SJCRH30 (cell line): ENCODE measurements around the gene AWAT2. TPM values are rescaled to one million over a fixed set of nuclear protein-coding genes. Genes with fewer than 3 reads are reported as not detected.

ENCODE experiments used
- DNase-seq, 2 experiments: peaks; one replicate each; pipeline ENCODE4 v3.0.0-alpha.2; 2015 to 2020
- H3K27ac ChIP-seq: fragments of 250-450 bp; sonication (Bioruptor Pico); 2 replicates; pipeline ENCODE4 v1.5.1; 2020; ENCODE audit warnings: mild to moderate bottlenecking, moderate library complexity
- H3K27me3 ChIP-seq: fragments of 250-450 bp; sonication (Bioruptor Pico); 2 replicates; pipeline ENCODE4 v1.5.1; 2020; ENCODE audit warnings: mild to moderate bottlenecking, moderate library complexity
- H3K36me3 ChIP-seq: fragments of 250-450 bp; sonication (Bioruptor Pico); 2 replicates; pipeline ENCODE4 v1.5.1; 2020; ENCODE audit warnings: mild to moderate bottlenecking, moderate library complexity
- H3K4me1 ChIP-seq: fragments of 250-450 bp; sonication (Bioruptor Pico); 2 replicates; pipeline ENCODE4 v1.5.1; 2020; ENCODE audit warnings: mild to moderate bottlenecking, moderate library complexity
- H3K4me3 ChIP-seq: fragments of 250-450 bp; sonication (Bioruptor Pico); 2 replicates; pipeline ENCODE4 v1.5.1; 2020; ENCODE audit warnings: mild to moderate bottlenecking, moderate library complexity
- H3K9me3 ChIP-seq: fragments of 250-450 bp; sonication (Bioruptor Pico); replicated peaks from 2 replicates; pipeline ENCODE4 v1.5.1; 2020; ENCODE audit warnings: mild to moderate bottlenecking, moderate library complexity
- total RNA-seq: library from RNA; depleted of rRNA; stranded (reverse); fragments of >200 nt; shearing (Covaris generic); gene quantifications from 2 replicates; pipeline ENCODE4 v1.2.3, GENCODE V29; 2014; rRNA removed

AWAT2 gene
- not detected in 2 replicates for total RNA-seq

- Histone ChIP-seq H3K4me1 (no peaks in the 10 kb centered on the region), H3K9me3 (no peaks in the 10 kb centered on the region), H3K27me3 (no peaks in the 10 kb centered on the region), H3K27ac (no peak within 1 kb of the TSS), H3K36me3 (no peaks in the 10 kb centered on the region), H3K4me3 (no peak within 1 kb of the TSS)
- no peak for DNase-seq
Observed at GRCh38 chrX:70049925-70050324, at the start of gene AWAT2. TSS of gene AWAT2 (minus strand) at chrX:70049938. CDS start at chrX:70049932, 6 bp downstream.

GRCh38 chrX:70096052-70096451 is 46.3 kb upstream of the AWAT2 start:
- Histone ChIP-seq H3K36me3 (no peaks in the 10 kb centered on the region), H3K4me1 (no peaks in the 10 kb centered on the region), H3K27me3 (no peaks in the 10 kb centered on the region), H3K4me3 (no peak overlapping the region), H3K27ac (no peak overlapping the region), H3K9me3 (no peaks in the 10 kb centered on the region)
- peak in 1 of 2 experiments; percentile 4 for DNase-seq

GRCh38 chrX:70092247-70092646 is 42.5 kb upstream of the AWAT2 start:
- no peak overlapping the region for H3K27ac ChIP-seq

GRCh38 chrX:70089604-70090297 is 40.0 kb upstream of the AWAT2 start:
- no peak for DNase-seq
- Histone ChIP-seq H3K27ac (no peak overlapping the region), H3K4me3 (no peak overlapping the region)

More at GRCh38 chrX:70092247-70092646, 42.5 kb upstream of the AWAT2 start:
- Histone ChIP-seq H3K9me3 (no peaks in the 10 kb centered on the region), H3K4me3 (no peak overlapping the region), H3K4me1 (no peaks in the 10 kb centered on the region), H3K27me3 (no peaks in the 10 kb centered on the region), H3K36me3 (no peaks in the 10 kb centered on the region)
- no peak for DNase-seq

GRCh38 chrX:70088751-70089150 is 39.0 kb upstream of the AWAT2 start:
- no peak for DNase-seq
- no peaks in the 10 kb centered on the region for H3K36me3 ChIP-seq
- H3K4me1 ChIP-seq: no peaks in the 10 kb centered on the region
- no peak overlapping the region for H3K4me3 ChIP-seq
- no peaks in the 10 kb centered on the region for H3K27me3 ChIP-seq
- no peak overlapping the region for H3K27ac ChIP-seq
- no peaks in the 10 kb centered on the region for H3K9me3 ChIP-seq

More at GRCh38 chrX:70089604-70090297, 40.0 kb upstream of the AWAT2 start:
- no peaks in the 10 kb centered on the region for H3K27me3 ChIP-seq
- no peaks in the 10 kb centered on the region for H3K36me3 ChIP-seq
- no peaks in the 10 kb centered on the region for H3K9me3 ChIP-seq
- H3K4me1 ChIP-seq: no peaks in the 10 kb centered on the region

- H3K9me3 ChIP-seq: no peaks in the 10 kb centered on the region
- DNase-seq: peak; percentile 19 to 50
- no peak overlapping the region for H3K27ac ChIP-seq
- H3K4me1 ChIP-seq: no peaks in the 10 kb centered on the region
- no peaks in the 10 kb centered on the region for H3K27me3 ChIP-seq
- H3K4me3 ChIP-seq: no peak overlapping the region
- H3K36me3 ChIP-seq: no peaks in the 10 kb centered on the region
Observed at GRCh38 chrX:70087857-70088630, 38.3 kb upstream of the AWAT2 start.

GRCh38 chrX:70084592-70085240 is 35.0 kb upstream of the AWAT2 start:
- Histone ChIP-seq H3K9me3 (no peaks in the 10 kb centered on the region), H3K4me1 (no peaks in the 10 kb centered on the region), H3K27me3 (no peaks in the 10 kb centered on the region), H3K36me3 (no peaks in the 10 kb centered on the region), H3K27ac (no peak overlapping the region), H3K4me3 (no peak overlapping the region)
- DNase-seq: no peak

GRCh38 chrX:70082723-70083122 is 33.0 kb upstream of the AWAT2 start:
- Histone ChIP-seq H3K4me3 (no peak overlapping the region), H3K27ac (no peak overlapping the region), H3K4me1 (no peaks in the 10 kb centered on the region), H3K9me3 (no peaks in the 10 kb centered on the region), H3K36me3 (no peaks in the 10 kb centered on the region), H3K27me3 (no peaks in the 10 kb centered on the region)
- no peak for DNase-seq

GRCh38 chrX:70079870-70080269 is 30.1 kb upstream of the AWAT2 start:
- no peak overlapping the region for H3K4me3 ChIP-seq
- no peak for DNase-seq
- H3K36me3 ChIP-seq: no peaks in the 10 kb centered on the region
- H3K27me3 ChIP-seq: no peaks in the 10 kb centered on the region
- H3K27ac ChIP-seq: no peak overlapping the region
- no peaks in the 10 kb centered on the region for H3K4me1 ChIP-seq
- H3K9me3 ChIP-seq: no peaks in the 10 kb centered on the region

GRCh38 chrX:70079297-70079696 is 29.6 kb upstream of the AWAT2 start:
- no peaks in the 10 kb centered on the region for H3K4me1 ChIP-seq
- no peak overlapping the region for H3K4me3 ChIP-seq
- no peak for DNase-seq
- H3K27me3 ChIP-seq: no peaks in the 10 kb centered on the region
- no peaks in the 10 kb centered on the region for H3K36me3 ChIP-seq
- H3K9me3 ChIP-seq: no peaks in the 10 kb centered on the region
- H3K27ac ChIP-seq: no peak overlapping the region

- Histone ChIP-seq H3K27me3 (no peaks in the 10 kb centered on the region), H3K9me3 (no peaks in the 10 kb centered on the region), H3K4me3 (no peak overlapping the region), H3K4me1 (no peaks in the 10 kb centered on the region), H3K27ac (no peak overlapping the region), H3K36me3 (no peaks in the 10 kb centered on the region)
- no peak for DNase-seq
Observed at GRCh38 chrX:70066646-70067045, 16.9 kb upstream of the AWAT2 start.

GRCh38 chrX:70062961-70063550 is 13.3 kb upstream of the AWAT2 start:
- no peak for DNase-seq
- Histone ChIP-seq H3K4me1 (no peaks in the 10 kb centered on the region), H3K36me3 (no peaks in the 10 kb centered on the region), H3K4me3 (no peak overlapping the region), H3K27ac (no peak overlapping the region), H3K9me3 (no peaks in the 10 kb centered on the region), H3K27me3 (no peaks in the 10 kb centered on the region)

- no peak within 1 kb of the TSS for H3K4me3 ChIP-seq
- DNase-seq: no peak
- no peak within 1 kb of the TSS for H3K27ac ChIP-seq
- no peaks in the 10 kb centered on the region for H3K36me3 ChIP-seq
- no peaks in the 10 kb centered on the region for H3K9me3 ChIP-seq
- no peaks in the 10 kb centered on the region for H3K4me1 ChIP-seq
- H3K27me3 ChIP-seq: no peaks in the 10 kb centered on the region
Observed at GRCh38 chrX:70062076-70062475, 12.3 kb upstream of the AWAT2 start, which contains the start of gene OTUD6A. TSS of gene OTUD6A (plus strand) at chrX:70062457. CDS start at chrX:70062525, 68 bp downstream.

GRCh38 chrX:70054391-70054790 is 4.7 kb upstream of the AWAT2 start:
- H3K27ac ChIP-seq: no peak overlapping the region
- H3K27me3 ChIP-seq: no peaks in the 10 kb centered on the region
- no peak overlapping the region for H3K4me3 ChIP-seq
- H3K9me3 ChIP-seq: no peaks in the 10 kb centered on the region
- DNase-seq: no peak
- H3K4me1 ChIP-seq: no peaks in the 10 kb centered on the region
- no peaks in the 10 kb centered on the region for H3K36me3 ChIP-seq
